ENCODE results near the gene SKOR2. TPM values are rescaled to one million over a fixed set of nuclear protein-coding genes. Genes with fewer than 3 reads are reported as not detected.

The SKOR2 gene
- total RNA-seq, 6 experiments from 2014 or later = not detected

- Histone ChIP-seq H3K4me1 (no peaks in the 10 kb centered on the region), H3K27ac (no peak overlapping the region), H3K36me3 (no peaks in the 10 kb centered on the region), H3K9me3 (no peaks in the 10 kb centered on the region), H3K4me3 (no peak overlapping the region), H3K27me3 (no peaks in the 10 kb centered on the region)
- intact Hi-C loops (cut with DNase I) = no loop called here
- ATAC-seq (no peak), DNase-seq (no peak)
- no peak for TF ChIP-seq CTCF (IDR thresholded peaks at IDR 0.05)
- whole genome bisulfite sequencing (ENCODE audit: insufficient coverage, low coverage, low lambda C conversion rate, missing lambda C conversion rate) = 20% methylated on average over 4 of the region's 7 CpGs
Measured at GRCh38 chr18:47287911-47288585, 36.6 kb upstream of the SKOR2 start.

GRCh38 chr18:47286776-47287410 is 35.4 kb upstream of the SKOR2 start:
- intact Hi-C loops (cut with DNase I) = no loop called here
- TF ChIP-seq CTCF (IDR thresholded peaks at IDR 0.05) (no peak), POLR2A (IDR thresholded peaks at IDR 0.05) (no peak)
- DNase-seq = no peak
- Histone ChIP-seq H3K27ac (no peak overlapping the region), H3K27me3 (no peaks in the 10 kb centered on the region), H3K9me3 (no peaks in the 10 kb centered on the region), H3K36me3 (no peaks in the 10 kb centered on the region), H3K4me3 (no peak overlapping the region), H3K4me1 (no peaks in the 10 kb centered on the region)
- no peak for ATAC-seq
- WGBS (ENCODE audit: insufficient coverage, low coverage, low lambda C conversion rate, missing lambda C conversion rate) = 14% methylated on average over 2 of the region's 4 CpGs

GRCh38 chr18:47285456-47285855 is 34.0 kb upstream of the SKOR2 start:
- ATAC-seq (no peak), DNase-seq (no peak)
- no peaks in the 10 kb centered on the region for H3K36me3 ChIP-seq
- H3K27me3 ChIP-seq = no peaks in the 10 kb centered on the region
- H3K27ac ChIP-seq = no peak overlapping the region
- no peak for TF ChIP-seq CTCF (IDR thresholded peaks at IDR 0.05)
- no peaks in the 10 kb centered on the region for H3K4me1 ChIP-seq
- H3K4me3 ChIP-seq = no peak overlapping the region
- intact Hi-C loops (cut with DNase I) = no loop called here
- no peaks in the 10 kb centered on the region for H3K9me3 ChIP-seq
- WGBS (ENCODE audit: insufficient coverage, low coverage, low lambda C conversion rate, missing lambda C conversion rate) = 36% methylated on average over 6 of the region's 7 CpGs

GRCh38 chr18:47284721-47285395 is 33.4 kb upstream of the SKOR2 start:
- Histone ChIP-seq H3K27ac (no peak overlapping the region), H3K9me3 (no peaks in the 10 kb centered on the region), H3K4me1 (no peaks in the 10 kb centered on the region), H3K4me3 (no peak overlapping the region), H3K36me3 (no peaks in the 10 kb centered on the region), H3K27me3 (no peaks in the 10 kb centered on the region)
- no peak for TF ChIP-seq POLR2A (IDR thresholded peaks at IDR 0.05)
- no peak for TF ChIP-seq CTCF (IDR thresholded peaks at IDR 0.05)
- ATAC-seq (no peak), DNase-seq (no peak)
- intact Hi-C loops (cut with DNase I) = no loop called here
- WGBS (ENCODE audit: insufficient coverage, low coverage, low lambda C conversion rate, missing lambda C conversion rate) = 57% methylated on average over 6 of the region's 6 CpGs

Measured in right lobe of liver (tissue), 6 donors.